Keratinocyte (primary cell): ENCODE measurements around the gene DCAF4.

ENCODE experiments used
- EZH2 ChIP-seq: IDR thresholded peaks from one replicate; pipeline ENCODE4 v1.6.1; 2012; ENCODE audit warnings: inconsistent platforms, mild to moderate bottlenecking, low read length, moderate library complexity
- TF ChIP-seq, protein P1 (sequence below), 3 experiments: IDR thresholded peaks in 1 of 3; conservative IDR thresholded peaks in 1 of 3; optimal IDR thresholded peaks in 1 of 3; 2 replicates in 2 of 3; 3 replicates in 1 of 3; pipeline versions ENCODE3 to v1.5.1; 2011; ENCODE audit warnings: low read length in 3 of 3, mild to moderate bottlenecking in 3 of 3, moderate library complexity in 2 of 3, control low read depth in 1 of 3, inconsistent platforms in 1 of 3; ENCODE audit not compliant: insufficient read depth in 2 of 3; ENCODE audit errors: extremely low read depth in 1 of 3

DNA sequence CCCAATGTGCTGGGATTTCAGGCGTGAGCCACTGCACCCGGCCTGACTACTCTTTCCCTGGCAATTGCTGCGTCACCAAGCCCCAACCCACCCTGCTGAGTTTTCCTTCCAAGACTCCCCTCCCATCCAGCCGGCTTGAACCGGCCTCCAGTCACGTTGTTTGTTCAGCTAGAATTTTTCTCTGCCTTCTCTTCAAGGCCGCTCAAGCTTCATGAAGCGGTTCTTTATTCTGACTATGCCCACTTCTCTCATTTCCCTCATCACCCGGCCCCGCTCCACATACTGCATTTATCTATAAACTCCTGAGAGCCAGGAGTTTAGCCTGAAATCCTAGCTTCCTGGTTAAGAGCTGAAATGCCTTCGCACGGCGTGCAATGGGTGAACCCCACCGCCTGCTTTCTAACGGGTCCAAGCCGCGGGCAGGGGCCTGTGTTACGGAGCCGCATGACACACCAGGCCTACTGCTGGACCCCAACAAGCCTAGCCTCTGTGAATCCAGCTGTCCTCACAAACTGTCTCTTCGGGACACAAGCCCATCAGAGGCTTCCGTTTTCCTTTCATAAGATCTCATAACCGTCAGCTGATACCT, 999 bp upstream of the DCAF4 start:
- TF ChIP-seq, protein P1, sequence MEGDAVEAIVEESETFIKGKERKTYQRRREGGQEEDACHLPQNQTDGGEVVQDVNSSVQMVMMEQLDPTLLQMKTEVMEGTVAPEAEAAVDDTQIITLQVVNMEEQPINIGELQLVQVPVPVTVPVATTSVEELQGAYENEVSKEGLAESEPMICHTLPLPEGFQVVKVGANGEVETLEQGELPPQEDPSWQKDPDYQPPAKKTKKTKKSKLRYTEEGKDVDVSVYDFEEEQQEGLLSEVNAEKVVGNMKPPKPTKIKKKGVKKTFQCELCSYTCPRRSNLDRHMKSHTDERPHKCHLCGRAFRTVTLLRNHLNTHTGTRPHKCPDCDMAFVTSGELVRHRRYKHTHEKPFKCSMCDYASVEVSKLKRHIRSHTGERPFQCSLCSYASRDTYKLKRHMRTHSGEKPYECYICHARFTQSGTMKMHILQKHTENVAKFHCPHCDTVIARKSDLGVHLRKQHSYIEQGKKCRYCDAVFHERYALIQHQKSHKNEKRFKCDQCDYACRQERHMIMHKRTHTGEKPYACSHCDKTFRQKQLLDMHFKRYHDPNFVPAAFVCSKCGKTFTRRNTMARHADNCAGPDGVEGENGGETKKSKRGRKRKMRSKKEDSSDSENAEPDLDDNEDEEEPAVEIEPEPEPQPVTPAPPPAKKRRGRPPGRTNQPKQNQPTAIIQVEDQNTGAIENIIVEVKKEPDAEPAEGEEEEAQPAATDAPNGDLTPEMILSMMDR (optimal IDR thresholded peaks at IDR 0.05 in 1 of 3, IDR thresholded peaks at IDR 0.05 in 1 of 3, conservative IDR thresholded peaks at IDR 0.05 in 1 of 3; ENCODE audit: extremely low read depth in 1 of 3, insufficient read depth in 2 of 3, low read length in 3 of 3): no peak
- TF ChIP-seq EZH2: no peak
